Mucosa of stomach (tissue), 1 donor: ENCODE results near the gene EHBP1.

Source experiments
- H3K27me3 ChIP-seq: one replicate; pipeline ENCODE4 v1.7.0; 2013; ENCODE audit warnings: mild to moderate bottlenecking, low read length; ENCODE audit not compliant: control insufficient read depth, insufficient read depth
- H3K36me3 ChIP-seq: one replicate; pipeline ENCODE4 v1.7.0; 2013; ENCODE audit warnings: low read length; ENCODE audit not compliant: control insufficient read depth, insufficient read depth
- H3K4me1 ChIP-seq: one replicate; pipeline ENCODE4 v1.7.0; 2013; ENCODE audit warnings: mild to moderate bottlenecking, low read length; ENCODE audit not compliant: control insufficient read depth, insufficient read depth
- H3K4me3 ChIP-seq: one replicate; pipeline ENCODE4 v1.7.0; 2013; ENCODE audit warnings: low read length
- H3K9ac ChIP-seq: one replicate; pipeline ENCODE4 v1.7.0; 2013; ENCODE audit warnings: mild to moderate bottlenecking, low read length, moderate library complexity
- H3K9me3 ChIP-seq: one replicate; pipeline ENCODE4 v1.7.0; 2013; ENCODE audit warnings: mild to moderate bottlenecking, low read length, moderate library complexity; ENCODE audit not compliant: control insufficient read depth
- donor health status: Pancreatic carcinoma.

Gene EHBP1

DNA sequence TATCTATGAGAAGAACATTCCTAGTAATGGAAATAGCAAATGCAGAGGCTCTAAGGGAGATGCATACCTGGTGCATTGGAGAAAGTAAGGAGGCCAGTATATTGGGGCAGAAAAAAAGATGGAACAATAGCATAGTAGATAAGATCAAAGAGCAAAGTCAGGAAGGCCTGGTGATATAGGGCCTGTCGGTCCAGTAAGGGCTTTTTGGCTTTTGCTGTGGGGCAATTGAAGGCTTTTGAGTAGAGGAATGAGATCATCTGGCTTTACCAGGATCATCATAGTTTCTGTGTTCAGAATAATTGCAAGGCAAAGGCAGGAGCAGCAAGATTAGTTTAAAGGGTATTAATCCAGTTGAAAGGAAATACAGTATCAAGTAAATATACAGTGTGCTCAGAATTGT, 111.8 kb downstream of the EHBP1 start:
- Histone ChIP-seq H3K4me3 (no peak overlapping the region), H3K9ac (no peak overlapping the region), H3K4me1 (peaks cover 5% of the 10 kb centered on the region), H3K36me3 (no peaks in the 10 kb centered on the region), H3K27me3 (no peaks in the 10 kb centered on the region), H3K9me3 (no peaks in the 10 kb centered on the region)

DNA sequence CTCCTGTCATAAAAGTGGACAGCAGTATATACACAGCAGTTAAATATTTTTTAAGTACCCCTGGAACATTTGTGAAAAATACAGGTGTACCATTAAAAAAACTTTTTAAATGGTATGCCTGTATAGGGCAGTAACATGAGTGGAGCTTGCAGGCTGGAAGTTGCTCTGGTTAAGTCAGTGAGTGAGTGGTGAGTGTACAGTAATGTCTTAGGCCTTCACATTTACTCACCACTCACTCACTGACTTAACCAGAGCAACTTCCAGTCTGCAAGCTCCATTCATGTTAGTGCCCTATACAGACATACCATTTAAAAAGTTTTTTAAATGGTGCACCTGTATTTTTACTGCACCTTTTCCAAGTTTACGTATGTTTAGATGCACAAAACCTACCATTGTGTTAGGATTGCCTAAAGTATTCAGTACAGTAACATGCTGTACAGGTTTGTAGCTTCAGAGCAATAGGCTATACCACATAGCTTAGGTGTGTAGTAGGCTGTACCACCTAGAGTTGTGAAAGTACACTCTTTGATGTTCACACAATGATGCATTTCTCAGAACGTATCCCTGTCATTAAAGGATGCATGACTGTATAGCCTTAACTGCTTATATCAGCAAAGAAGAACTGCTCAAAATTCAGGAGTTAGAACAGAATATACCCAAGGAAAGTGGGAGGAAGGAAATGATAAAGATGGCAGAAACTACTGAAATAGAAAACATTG, 112.6 kb downstream of the EHBP1 start:
- no peak overlapping the region for H3K9ac ChIP-seq
- no peaks in the 10 kb centered on the region for H3K9me3 ChIP-seq
- H3K36me3 ChIP-seq, result no peaks in the 10 kb centered on the region
- peaks cover 5% of the 10 kb centered on the region for H3K4me1 ChIP-seq
- H3K4me3 ChIP-seq, result no peak overlapping the region
- no peaks in the 10 kb centered on the region for H3K27me3 ChIP-seq

DNA sequence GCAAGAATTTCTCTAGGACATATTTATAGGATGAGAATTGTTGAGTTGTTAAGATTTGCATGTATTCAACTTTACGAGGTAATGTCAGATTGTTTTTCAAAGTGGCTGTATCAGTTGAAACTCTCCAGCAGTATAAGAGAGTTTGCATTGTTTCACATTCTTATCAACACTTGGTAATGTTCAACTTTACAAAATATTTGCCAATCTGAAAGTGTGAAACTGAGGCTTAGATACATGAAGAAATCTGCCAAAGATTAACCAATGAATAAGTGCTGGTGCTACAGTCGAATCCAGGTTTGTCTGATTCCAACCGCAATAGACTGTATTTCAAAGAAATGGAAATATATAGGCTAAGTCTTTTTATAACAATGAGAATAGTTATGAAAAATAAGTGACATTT, 117.0 kb downstream of the EHBP1 start:
- Histone ChIP-seq H3K4me1 (no peaks in the 10 kb centered on the region), H3K27me3 (no peaks in the 10 kb centered on the region), H3K9me3 (no peaks in the 10 kb centered on the region), H3K9ac (no peak overlapping the region), H3K4me3 (no peak overlapping the region), H3K36me3 (no peaks in the 10 kb centered on the region)

DNA sequence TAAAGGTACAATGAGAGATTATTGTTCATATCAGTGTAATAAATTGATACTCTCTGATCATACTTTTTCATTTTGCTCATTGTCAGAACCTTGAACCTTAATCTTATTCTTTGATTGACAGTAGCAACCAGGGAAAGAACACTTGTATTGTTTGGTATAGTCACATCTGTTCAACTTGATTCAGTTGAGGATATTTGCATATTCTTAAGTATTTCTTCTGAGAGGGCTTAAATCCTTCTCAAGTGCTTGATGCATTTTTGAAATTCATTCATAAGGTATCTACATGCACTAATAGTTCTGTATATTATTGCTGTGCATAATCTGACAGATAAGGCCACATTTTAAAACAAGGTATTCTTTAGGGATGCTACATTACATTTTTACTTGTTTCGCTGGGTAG, 118.9 kb downstream of the EHBP1 start:
- Histone ChIP-seq H3K9ac (no peak overlapping the region), H3K9me3 (no peaks in the 10 kb centered on the region), H3K36me3 (no peaks in the 10 kb centered on the region), H3K27me3 (no peaks in the 10 kb centered on the region), H3K4me3 (no peak overlapping the region), H3K4me1 (no peaks in the 10 kb centered on the region)

DNA sequence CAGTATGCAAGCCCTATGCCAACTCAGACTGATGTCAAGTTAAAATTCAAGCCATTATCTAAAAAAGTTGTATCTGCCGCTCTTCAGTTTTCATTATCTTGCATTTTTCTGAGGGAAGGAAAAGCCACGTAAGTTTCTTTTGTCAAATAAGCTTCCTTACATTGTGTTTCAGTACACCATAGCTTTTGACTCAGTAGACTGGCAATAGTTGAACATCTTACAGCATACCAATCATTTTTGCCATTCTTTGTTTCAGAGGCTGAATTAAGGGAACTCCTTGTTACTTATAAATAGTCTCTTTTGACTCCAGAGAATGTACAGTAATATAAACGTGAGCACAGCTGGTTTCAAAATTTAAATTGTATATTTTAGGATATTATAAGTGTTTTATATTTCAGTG, 120.6 kb downstream of the EHBP1 start:
- H3K4me1 ChIP-seq, result no peaks in the 10 kb centered on the region
- no peak overlapping the region for H3K4me3 ChIP-seq
- no peak overlapping the region for H3K9ac ChIP-seq
- no peaks in the 10 kb centered on the region for H3K27me3 ChIP-seq
- no peaks in the 10 kb centered on the region for H3K9me3 ChIP-seq
- H3K36me3 ChIP-seq, result no peaks in the 10 kb centered on the region

- Histone ChIP-seq H3K9ac (no peak overlapping the region), H3K4me1 (no peaks in the 10 kb centered on the region), H3K36me3 (no peaks in the 10 kb centered on the region), H3K4me3 (no peak overlapping the region), H3K9me3 (no peaks in the 10 kb centered on the region), H3K27me3 (no peaks in the 10 kb centered on the region)
These were observed 121.6 kb downstream of the EHBP1 start for GRCh38 chr2:62826953-62827675.

DNA sequence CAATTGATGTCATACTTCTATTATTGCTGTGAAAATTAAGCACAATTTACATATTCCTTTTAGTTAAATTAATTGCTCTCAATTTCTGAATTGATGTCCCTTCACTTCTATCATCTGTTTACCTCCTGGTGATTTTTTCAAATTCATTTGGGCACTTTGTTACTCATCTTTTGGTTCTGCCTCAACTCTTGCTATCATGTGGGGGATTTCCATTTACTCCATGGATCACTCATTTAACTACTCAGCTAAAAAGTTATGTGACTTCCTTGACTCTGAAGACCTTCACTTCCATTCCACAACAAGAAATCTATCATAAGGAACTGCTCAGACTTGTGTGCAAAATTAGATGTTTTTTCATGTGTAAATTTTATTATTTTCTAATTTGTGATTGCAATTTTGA, 126.2 kb downstream of the EHBP1 start:
- Histone ChIP-seq H3K4me3 (no peak overlapping the region), H3K9ac (no peak overlapping the region), H3K9me3 (no peaks in the 10 kb centered on the region), H3K36me3 (no peaks in the 10 kb centered on the region), H3K4me1 (no peaks in the 10 kb centered on the region), H3K27me3 (no peaks in the 10 kb centered on the region)

DNA sequence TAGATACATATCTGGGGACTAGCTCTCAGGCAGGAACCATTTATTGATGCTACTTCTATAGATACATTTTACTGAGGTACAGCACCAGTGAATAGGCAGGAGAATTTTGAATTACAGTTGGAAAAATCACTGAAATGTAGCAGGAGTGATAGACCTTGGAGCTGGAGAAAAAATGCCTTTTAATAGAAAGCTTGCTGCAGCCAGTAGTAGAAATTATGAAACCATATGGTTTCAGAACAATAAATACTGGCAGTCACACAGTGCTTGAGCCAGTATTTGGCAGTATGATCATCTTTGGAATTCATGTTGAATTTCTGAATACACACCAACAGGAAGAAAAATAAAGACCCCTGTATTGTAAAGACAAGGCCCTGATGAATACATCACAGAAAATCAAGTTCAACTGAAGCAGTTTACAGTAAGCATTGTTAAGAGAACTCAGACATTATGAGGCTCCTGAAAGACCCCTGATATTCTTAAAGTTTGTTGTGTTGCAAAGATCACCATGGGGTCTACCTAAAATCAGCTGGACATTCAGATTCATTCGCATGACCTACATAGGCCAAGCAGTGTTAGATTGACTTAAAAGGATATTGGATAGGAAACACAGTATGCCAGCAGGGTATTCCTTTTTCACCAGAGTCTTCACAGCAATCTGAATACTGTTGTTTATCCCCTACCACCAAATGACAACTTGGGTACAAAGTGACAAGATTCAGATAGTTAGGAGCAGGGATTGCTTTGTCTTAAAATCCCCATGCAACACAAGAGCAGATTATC, 139.0 kb downstream of the EHBP1 start:
- Histone ChIP-seq H3K4me1 (no peaks in the 10 kb centered on the region), H3K27me3 (no peaks in the 10 kb centered on the region), H3K36me3 (no peaks in the 10 kb centered on the region), H3K4me3 (no peak overlapping the region), H3K9me3 (no peaks in the 10 kb centered on the region), H3K9ac (no peak overlapping the region)

- H3K27me3 ChIP-seq, result no peaks in the 10 kb centered on the region
- no peak overlapping the region for H3K9ac ChIP-seq
- no peak overlapping the region for H3K4me3 ChIP-seq
- no peaks in the 10 kb centered on the region for H3K4me1 ChIP-seq
- H3K36me3 ChIP-seq, result no peaks in the 10 kb centered on the region
- no peaks in the 10 kb centered on the region for H3K9me3 ChIP-seq
These were observed 139.7 kb downstream of the EHBP1 start for GRCh38 chr2:62845256-62845655.

- Histone ChIP-seq H3K36me3 (peaks cover 4% of the 10 kb centered on the region), H3K27me3 (no peaks in the 10 kb centered on the region), H3K4me1 (no peaks in the 10 kb centered on the region)
These were observed 146.7 kb downstream of the EHBP1 start for GRCh38 chr2:62852254-62852653.

DNA sequence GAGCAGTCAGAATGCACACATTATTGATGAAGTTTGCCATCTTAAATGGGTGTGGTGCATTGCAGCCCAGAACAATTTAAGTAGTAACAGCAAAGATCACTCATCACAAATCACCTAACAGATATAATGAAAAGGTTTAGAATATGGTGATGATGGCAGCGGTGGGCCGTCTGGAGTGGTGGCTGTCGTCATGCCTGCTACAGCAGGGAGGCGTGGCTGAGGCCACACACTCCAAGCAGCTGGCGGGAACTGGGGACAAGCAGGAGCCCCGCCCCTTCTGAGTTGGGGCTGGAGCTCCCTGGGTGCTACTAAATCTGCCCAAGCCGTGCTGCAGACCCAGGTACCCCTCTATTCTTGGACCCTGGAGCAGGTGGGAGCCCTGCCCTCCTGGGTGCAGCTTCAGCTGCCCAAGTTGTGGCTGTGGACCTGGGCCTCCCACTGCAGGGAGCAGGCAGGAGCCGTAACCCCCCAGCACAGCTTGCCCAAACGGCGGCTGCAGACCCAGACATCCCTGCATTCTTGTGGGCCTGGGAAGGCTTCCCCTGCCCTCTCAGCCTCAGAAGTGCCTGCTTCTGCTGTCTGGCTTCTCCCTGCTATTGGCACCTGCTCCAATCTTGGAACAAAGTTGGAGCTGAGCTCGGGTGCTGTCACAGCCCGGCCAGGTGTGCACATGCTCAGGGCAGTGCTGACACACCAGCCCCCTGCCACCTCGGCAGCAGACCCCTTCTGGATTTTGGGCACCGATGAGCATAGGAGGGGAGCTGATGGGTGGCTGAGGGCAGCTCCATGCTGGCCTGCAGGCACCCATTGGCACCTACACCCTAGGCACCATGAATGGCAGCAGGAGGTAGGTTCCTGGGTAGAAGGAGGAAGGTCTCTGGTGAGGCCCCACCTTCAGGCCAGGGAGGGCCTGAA, 149.3 kb downstream of the EHBP1 start:
- H3K9ac ChIP-seq, result no peak overlapping the region
- H3K27me3 ChIP-seq, result no peaks in the 10 kb centered on the region
- H3K36me3 ChIP-seq, result peaks cover 4% of the 10 kb centered on the region
- H3K4me3 ChIP-seq, result no peak overlapping the region
- H3K9me3 ChIP-seq, result no peaks in the 10 kb centered on the region
- no peaks in the 10 kb centered on the region for H3K4me1 ChIP-seq

More at GRCh38 chr2:62852254-62852653, 146.7 kb downstream of the EHBP1 start:
- Histone ChIP-seq H3K9me3 (no peaks in the 10 kb centered on the region), H3K9ac (no peak overlapping the region), H3K4me3 (no peak overlapping the region)
